Loucy (cell line): ENCODE data around the gene UPK3A.

Experiments
- H2AFZ ChIP-seq: fragments of 200-600 bp; sonication (generic); 2 replicates; pipeline ENCODE4 v1.6.0; 2016; ENCODE audit warnings: antibody characterized with exemption, mild to moderate bottlenecking, low read length, moderate library complexity
- H3F3A ChIP-seq: fragments of 200-600 bp; 2 replicates; pipeline ENCODE4 v1.6.0; 2016; ENCODE audit warnings: antibody characterized with exemption, low read depth, mild to moderate bottlenecking
- H3K27me3 ChIP-seq: fragments of 200-600 bp; sonication (generic); 2 replicates; pipeline ENCODE4 v1.6.1; 2014; ENCODE audit warnings: low read length, mild to moderate bottlenecking; ENCODE audit not compliant: insufficient read depth, poor library complexity, severe bottlenecking
- H3K36me3 ChIP-seq: fragments of 200-600 bp; sonication (generic); 2 replicates; pipeline ENCODE4 v1.6.1; 2016; ENCODE audit warnings: low read length; ENCODE audit not compliant: insufficient read depth
- H3K4me1 ChIP-seq: fragments of 200-600 bp; sonication (generic); 2 replicates; pipeline ENCODE4 v1.5.1; 2014; ENCODE audit warnings: low read length, mild to moderate bottlenecking; ENCODE audit not compliant: insufficient read depth, poor library complexity, severe bottlenecking
- H3K4me2 ChIP-seq: fragments of 200-600 bp; sonication (generic); 2 replicates; pipeline ENCODE4 v1.6.0; 2014; ENCODE audit warnings: antibody characterized with exemption, low read length, low read depth, mild to moderate bottlenecking; ENCODE audit not compliant: poor library complexity, severe bottlenecking
- H3K4me3 ChIP-seq: fragments of 200-600 bp; sonication (generic); 2 replicates; pipeline ENCODE4 v1.5.1; 2014; ENCODE audit warnings: low read length, mild to moderate bottlenecking, mixed read lengths; ENCODE audit not compliant: poor library complexity, severe bottlenecking
- H3K79me2 ChIP-seq: fragments of 200-600 bp; sonication (generic); 2 replicates; pipeline ENCODE4 v1.6.1; 2014; ENCODE audit warnings: low read length; ENCODE audit not compliant: insufficient read depth
- H3K9ac ChIP-seq: fragments of 200-600 bp; sonication (generic); 2 replicates; pipeline ENCODE4 v1.6.0; 2014; ENCODE audit warnings: mild to moderate bottlenecking, low read depth, low read length, moderate library complexity; ENCODE audit not compliant: poor library complexity, severe bottlenecking
- H3K9me2 ChIP-seq: fragments of 200-600 bp; sonication (generic); replicated peaks from 2 replicates; pipeline ENCODE4 v1.6.1; 2016; ENCODE audit warnings: low read depth, low read length, mixed read lengths
- H3K9me3 ChIP-seq: fragments of 200-600 bp; sonication (generic); 2 replicates; pipeline ENCODE4 v1.6.1; 2014; ENCODE audit warnings: mild to moderate bottlenecking, antibody characterized with exemption, low read length, low read depth; ENCODE audit not compliant: insufficient read depth
- H4K20me1 ChIP-seq: fragments of 200-600 bp; sonication (generic); 2 replicates; pipeline ENCODE4 v1.6.0; 2014; ENCODE audit warnings: antibody characterized with exemption, low read length, mild to moderate bottlenecking; ENCODE audit not compliant: insufficient read depth, poor library complexity, severe bottlenecking
- CTCF ChIP-seq: fragments of 200-600 bp; sonication (generic); conservative IDR thresholded peaks from 2 replicates; pipeline ENCODE4 v1.5.1; 2014; ENCODE audit warnings: mild to moderate bottlenecking, antibody characterized with exemption, low read length
- EZH2phosphoT487 ChIP-seq: fragments of 200-600 bp; IDR thresholded peaks from 2 replicates; pipeline ENCODE4 v1.6.1; 2018; ENCODE audit warnings: antibody characterized with exemption, mild to moderate bottlenecking, moderate library complexity, borderline replicate concordance

UPK3A gene

GRCh38 chr22:45336971-45337431 is 52.3 kb downstream of the UPK3A start:
- H3K9me2 ChIP-seq, result no peaks in the 10 kb centered on the region

GRCh38 chr22:45337536-45337935 is 52.8 kb downstream of the UPK3A start:
- Histone ChIP-seq H3K4me1 (peaks cover 16% of the 10 kb centered on the region), H2AFZ (no peak overlapping the region), H3K4me3 (no peak overlapping the region), H4K20me1 (no peaks in the 10 kb centered on the region), H3K9ac (no peak overlapping the region), H3K79me2 (no peaks in the 10 kb centered on the region), H3K9me3 (no peaks in the 10 kb centered on the region), H3K4me2 (no peak overlapping the region), H3F3A (no peaks in the 10 kb centered on the region), H3K9me2 (no peaks in the 10 kb centered on the region), H3K36me3 (peaks cover 47% of the 10 kb centered on the region; the same call in 1 of the 2 replicates), H3K27me3 (no peaks in the 10 kb centered on the region)
- no peak for TF ChIP-seq CTCF

More at GRCh38 chr22:45336971-45337431, 52.3 kb downstream of the UPK3A start:
- Histone ChIP-seq H3K36me3 (peaks cover 53% of the 10 kb centered on the region; the same call in 1 of the 2 replicates), H3K9ac (no peak overlapping the region), H3K9me3 (no peaks in the 10 kb centered on the region), H3K27me3 (no peaks in the 10 kb centered on the region), H3K4me2 (no peak overlapping the region), H3K79me2 (no peaks in the 10 kb centered on the region), H3F3A (no peaks in the 10 kb centered on the region), H4K20me1 (no peaks in the 10 kb centered on the region), H3K4me3 (no peak overlapping the region), H3K4me1 (peaks cover 16% of the 10 kb centered on the region), H2AFZ (no peak overlapping the region)
- TF ChIP-seq EZH2phosphoT487, result no peak
- TF ChIP-seq CTCF, result no peak

- peaks cover 42% of the 10 kb centered on the region; the same call in 1 of the 2 replicates for H3K36me3 ChIP-seq
- no peaks in the 10 kb centered on the region for H3F3A ChIP-seq
These were observed 54.0 kb downstream of the UPK3A start for GRCh38 chr22:45338795-45339194.

More at GRCh38 chr22:45338795-45339194, 54.0 kb downstream of the UPK3A start:
- H2AFZ ChIP-seq, result no peak overlapping the region
- H3K27me3 ChIP-seq, result no peaks in the 10 kb centered on the region
- no peak overlapping the region for H3K4me2 ChIP-seq
- no peak overlapping the region for H3K4me3 ChIP-seq
- no peaks in the 10 kb centered on the region for H3K9me3 ChIP-seq
- H3K9ac ChIP-seq, result no peak overlapping the region
- no peaks in the 10 kb centered on the region for H3K79me2 ChIP-seq
- peaks cover 14% of the 10 kb centered on the region for H3K4me1 ChIP-seq
- H4K20me1 ChIP-seq, result no peaks in the 10 kb centered on the region
- H3K9me2 ChIP-seq, result no peaks in the 10 kb centered on the region
- no peak for TF ChIP-seq CTCF
- TF ChIP-seq EZH2phosphoT487, result no peak
